ENCODE data around the gene NFIA.

DNA sequence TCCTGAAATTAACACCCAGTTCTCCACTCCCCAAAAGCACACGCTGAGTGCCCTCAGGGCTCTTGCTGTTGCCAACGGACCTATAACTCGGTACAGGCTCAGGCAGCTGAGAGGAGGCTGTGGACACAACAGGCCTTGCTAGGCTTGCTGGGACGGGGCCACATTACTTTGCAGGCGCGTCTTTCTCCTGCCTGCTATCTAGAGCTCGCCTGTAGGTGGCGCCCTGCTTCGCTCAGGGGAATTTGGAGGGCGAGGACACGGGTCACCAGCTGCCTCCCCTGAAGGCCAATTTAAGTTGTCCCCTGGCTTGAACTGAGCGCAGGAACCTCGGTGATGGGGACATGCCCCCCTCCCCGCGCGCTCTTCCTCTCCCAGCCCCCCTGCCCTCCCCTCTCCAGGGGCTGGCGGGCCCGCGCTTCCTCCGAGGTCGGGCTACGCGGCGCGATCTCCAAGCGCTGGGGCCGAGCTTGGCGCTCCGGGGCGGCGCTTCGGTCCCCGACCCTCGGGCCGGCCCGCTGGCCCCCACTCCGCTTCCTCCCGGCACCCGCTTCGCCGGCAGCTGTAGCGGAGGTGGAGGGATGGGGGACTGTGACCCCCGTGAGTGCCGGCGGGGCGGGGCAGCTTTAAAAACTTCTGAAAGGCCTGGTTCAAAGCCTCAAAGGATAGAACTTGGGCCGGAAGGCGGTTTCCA, 32.4 kb upstream of the NFIA start:
- TF ChIP-seq, protein P1, sequence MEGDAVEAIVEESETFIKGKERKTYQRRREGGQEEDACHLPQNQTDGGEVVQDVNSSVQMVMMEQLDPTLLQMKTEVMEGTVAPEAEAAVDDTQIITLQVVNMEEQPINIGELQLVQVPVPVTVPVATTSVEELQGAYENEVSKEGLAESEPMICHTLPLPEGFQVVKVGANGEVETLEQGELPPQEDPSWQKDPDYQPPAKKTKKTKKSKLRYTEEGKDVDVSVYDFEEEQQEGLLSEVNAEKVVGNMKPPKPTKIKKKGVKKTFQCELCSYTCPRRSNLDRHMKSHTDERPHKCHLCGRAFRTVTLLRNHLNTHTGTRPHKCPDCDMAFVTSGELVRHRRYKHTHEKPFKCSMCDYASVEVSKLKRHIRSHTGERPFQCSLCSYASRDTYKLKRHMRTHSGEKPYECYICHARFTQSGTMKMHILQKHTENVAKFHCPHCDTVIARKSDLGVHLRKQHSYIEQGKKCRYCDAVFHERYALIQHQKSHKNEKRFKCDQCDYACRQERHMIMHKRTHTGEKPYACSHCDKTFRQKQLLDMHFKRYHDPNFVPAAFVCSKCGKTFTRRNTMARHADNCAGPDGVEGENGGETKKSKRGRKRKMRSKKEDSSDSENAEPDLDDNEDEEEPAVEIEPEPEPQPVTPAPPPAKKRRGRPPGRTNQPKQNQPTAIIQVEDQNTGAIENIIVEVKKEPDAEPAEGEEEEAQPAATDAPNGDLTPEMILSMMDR (IDR thresholded peaks at IDR 0.05) = peak; percentile 97 to 98 (median 98)
- no peak for TF ChIP-seq POLR2A (IDR thresholded peaks at IDR 0.05)
- TF ChIP-seq POLR2AphosphoS5 (IDR thresholded peaks at IDR 0.05) = peak; percentile 74

All from prostate gland (tissue), 2 donors.